Esophagus squamous epithelium (tissue), 4 donors: ENCODE measurements around the gene ANP32E.
A peak's percentile ranks its signal among the peaks of the same experiment; 100 is the strongest.

Experiments
- POLR2A ChIP-seq, 4 donors: fragments of 450-650 bp; IDR thresholded peaks; one replicate each; pipeline ENCODE4 v1.6.1; 2017; ENCODE audit warnings: antibody characterized with exemption in 4 of 4, mild to moderate bottlenecking in 4 of 4, moderate library complexity in 3 of 4
- TF ChIP-seq, protein P1 (sequence below), 6 experiments: fragments of 450-650 bp in 4 of 6; fragments of 200-600 bp in 2 of 6; sonication (generic) in 2 of 6; IDR thresholded peaks; one replicate each; pipeline ENCODE4 v1.5.1; 2016 to 2019; ENCODE audit warnings: antibody characterized with exemption in 6 of 6, mild to moderate bottlenecking in 4 of 6, moderate library complexity in 4 of 6

DNA sequence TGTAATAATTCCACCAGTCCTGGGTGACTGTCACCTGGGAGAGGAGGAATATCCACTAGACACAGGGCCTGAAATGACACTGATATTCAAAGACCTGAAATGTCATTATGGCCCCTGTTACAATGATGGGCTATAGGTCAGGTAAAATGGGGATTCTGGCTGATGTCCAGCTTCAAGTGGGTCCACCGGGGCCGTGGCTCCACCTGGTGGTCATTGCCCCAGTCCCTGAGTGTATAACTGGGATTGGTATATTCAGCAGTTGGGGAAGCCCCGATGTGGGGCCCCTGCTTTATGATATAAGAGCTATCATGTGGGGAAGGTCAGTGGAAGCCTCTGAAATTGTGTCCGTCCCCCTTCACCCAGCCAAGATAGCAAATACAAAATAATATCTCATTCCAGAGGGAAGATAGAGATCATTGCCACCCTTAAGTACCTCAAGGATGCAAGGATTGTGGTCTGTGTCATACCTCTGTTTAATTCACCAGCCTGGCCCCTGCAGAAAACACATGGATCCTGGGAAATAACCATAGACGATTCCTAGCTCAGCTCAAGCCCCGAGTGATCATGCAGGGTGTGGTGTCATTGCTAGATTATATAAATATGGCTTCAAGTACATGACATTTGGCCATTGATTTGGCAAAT, 66.8 kb downstream of the ANP32E start:
- TF ChIP-seq, protein P1, sequence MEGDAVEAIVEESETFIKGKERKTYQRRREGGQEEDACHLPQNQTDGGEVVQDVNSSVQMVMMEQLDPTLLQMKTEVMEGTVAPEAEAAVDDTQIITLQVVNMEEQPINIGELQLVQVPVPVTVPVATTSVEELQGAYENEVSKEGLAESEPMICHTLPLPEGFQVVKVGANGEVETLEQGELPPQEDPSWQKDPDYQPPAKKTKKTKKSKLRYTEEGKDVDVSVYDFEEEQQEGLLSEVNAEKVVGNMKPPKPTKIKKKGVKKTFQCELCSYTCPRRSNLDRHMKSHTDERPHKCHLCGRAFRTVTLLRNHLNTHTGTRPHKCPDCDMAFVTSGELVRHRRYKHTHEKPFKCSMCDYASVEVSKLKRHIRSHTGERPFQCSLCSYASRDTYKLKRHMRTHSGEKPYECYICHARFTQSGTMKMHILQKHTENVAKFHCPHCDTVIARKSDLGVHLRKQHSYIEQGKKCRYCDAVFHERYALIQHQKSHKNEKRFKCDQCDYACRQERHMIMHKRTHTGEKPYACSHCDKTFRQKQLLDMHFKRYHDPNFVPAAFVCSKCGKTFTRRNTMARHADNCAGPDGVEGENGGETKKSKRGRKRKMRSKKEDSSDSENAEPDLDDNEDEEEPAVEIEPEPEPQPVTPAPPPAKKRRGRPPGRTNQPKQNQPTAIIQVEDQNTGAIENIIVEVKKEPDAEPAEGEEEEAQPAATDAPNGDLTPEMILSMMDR (IDR thresholded peaks at IDR 0.05): peak; percentile 46 to 74 (median 65)
- TF ChIP-seq POLR2A (IDR thresholded peaks at IDR 0.05): no peak
